ENCODE results near the gene BCAP29.

DNA sequence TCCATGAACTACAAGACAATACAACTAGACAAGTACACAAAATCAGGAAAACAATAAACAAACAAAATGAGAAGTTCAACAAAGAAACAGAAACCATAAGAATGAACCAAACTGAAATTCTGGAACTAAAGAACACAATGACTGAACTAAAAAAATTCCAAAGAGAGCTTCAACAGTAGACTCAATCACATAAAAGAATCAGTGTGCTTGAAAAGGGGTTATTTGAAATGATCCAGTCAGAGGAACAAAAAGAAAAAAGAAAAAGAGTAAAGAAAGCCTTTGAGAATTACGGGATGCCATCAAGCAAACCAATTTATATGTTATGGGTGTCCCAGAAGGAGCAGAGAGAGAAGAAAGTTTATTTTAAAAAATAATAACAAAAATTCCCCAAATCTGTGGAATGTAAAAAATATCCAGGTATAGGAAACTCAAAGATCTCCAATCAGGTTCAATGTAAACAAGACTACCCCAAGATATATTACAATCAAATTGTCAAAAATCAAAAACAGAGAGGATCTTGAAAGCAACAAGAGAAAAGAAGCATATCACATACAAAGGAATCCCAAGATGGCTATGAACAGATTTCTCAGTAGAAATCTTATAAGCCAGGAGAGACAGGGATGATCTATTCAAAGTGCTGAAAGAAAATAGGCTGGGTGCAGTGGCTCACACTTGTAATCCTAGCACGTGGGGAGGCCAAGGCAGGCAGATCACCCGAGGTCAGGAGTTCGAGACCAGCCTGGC, 35.0 kb upstream of the BCAP29 start:
- TF ChIP-seq, protein P1, sequence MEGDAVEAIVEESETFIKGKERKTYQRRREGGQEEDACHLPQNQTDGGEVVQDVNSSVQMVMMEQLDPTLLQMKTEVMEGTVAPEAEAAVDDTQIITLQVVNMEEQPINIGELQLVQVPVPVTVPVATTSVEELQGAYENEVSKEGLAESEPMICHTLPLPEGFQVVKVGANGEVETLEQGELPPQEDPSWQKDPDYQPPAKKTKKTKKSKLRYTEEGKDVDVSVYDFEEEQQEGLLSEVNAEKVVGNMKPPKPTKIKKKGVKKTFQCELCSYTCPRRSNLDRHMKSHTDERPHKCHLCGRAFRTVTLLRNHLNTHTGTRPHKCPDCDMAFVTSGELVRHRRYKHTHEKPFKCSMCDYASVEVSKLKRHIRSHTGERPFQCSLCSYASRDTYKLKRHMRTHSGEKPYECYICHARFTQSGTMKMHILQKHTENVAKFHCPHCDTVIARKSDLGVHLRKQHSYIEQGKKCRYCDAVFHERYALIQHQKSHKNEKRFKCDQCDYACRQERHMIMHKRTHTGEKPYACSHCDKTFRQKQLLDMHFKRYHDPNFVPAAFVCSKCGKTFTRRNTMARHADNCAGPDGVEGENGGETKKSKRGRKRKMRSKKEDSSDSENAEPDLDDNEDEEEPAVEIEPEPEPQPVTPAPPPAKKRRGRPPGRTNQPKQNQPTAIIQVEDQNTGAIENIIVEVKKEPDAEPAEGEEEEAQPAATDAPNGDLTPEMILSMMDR (IDR thresholded peaks at IDR 0.05), result no peak
- no peak for TF ChIP-seq POLR2A (IDR thresholded peaks at IDR 0.05)

Data from thyroid gland (tissue), 4 donors.